OCI-LY1 (cell line): Measurements from ENCODE around the gene SPINT3.

Experiments used
- H2AFZ ChIP-seq: fragments of 200-600 bp; sonication (generic), shearing (Covaris generic); 2 replicates; pipeline ENCODE4 v1.6.0; 2014; ENCODE audit warnings: antibody characterized with exemption, mild to moderate bottlenecking, low read length
- H3F3A ChIP-seq: fragments of 200-600 bp; sonication (generic), shearing (Covaris generic); 2 replicates; pipeline ENCODE4 v1.6.0; 2014; ENCODE audit warnings: mild to moderate bottlenecking, antibody characterized with exemption, low read length, moderate library complexity; ENCODE audit not compliant: insufficient read depth
- H3K27ac ChIP-seq: fragments of 200-600 bp; sonication (generic); 2 replicates; pipeline ENCODE4 v1.5.1; 2014; ENCODE audit warnings: low read length, mixed run types, mild to moderate bottlenecking, low read depth; ENCODE audit not compliant: poor library complexity, severe bottlenecking
- H3K27me3 ChIP-seq: fragments of 200-600 bp; sonication (generic); 2 replicates; pipeline ENCODE4 v1.6.0; 2014; ENCODE audit warnings: antibody characterized with exemption, mild to moderate bottlenecking, low read length, moderate library complexity; ENCODE audit not compliant: insufficient read depth
- H3K36me3 ChIP-seq: fragments of 200-600 bp; sonication (generic); 2 replicates; pipeline ENCODE4 v1.6.1; 2014; ENCODE audit warnings: mild to moderate bottlenecking, antibody characterized with exemption, low read length, moderate library complexity, mixed read lengths; ENCODE audit not compliant: insufficient read depth
- H3K4me1 ChIP-seq: fragments of 200-600 bp; sonication (generic); 2 replicates; pipeline ENCODE4 v1.5.1; 2014; ENCODE audit warnings: mild to moderate bottlenecking, low read length, moderate library complexity; ENCODE audit not compliant: insufficient read depth, severe bottlenecking
- H3K4me2 ChIP-seq: fragments of 200-600 bp; sonication (generic), shearing (Covaris generic); 2 replicates; pipeline ENCODE4 v1.6.1; 2014; ENCODE audit warnings: low read length
- H3K4me3 ChIP-seq: fragments of 200-600 bp; sonication (generic); 2 replicates; pipeline ENCODE4 v1.5.1; 2014; ENCODE audit warnings: low read length, low read depth, mild to moderate bottlenecking, mixed read lengths; ENCODE audit not compliant: poor library complexity, severe bottlenecking
- H3K79me2 ChIP-seq: fragments of 200-600 bp; shearing (Covaris generic); 2 replicates; pipeline ENCODE4 v1.6.1; 2016; ENCODE audit warnings: mixed run types, low read length, mixed read lengths; ENCODE audit not compliant: insufficient read depth
- H3K9ac ChIP-seq: fragments of 200-600 bp; sonication (generic), shearing (Covaris generic); 2 replicates; pipeline ENCODE4 v1.6.1; 2014; ENCODE audit warnings: mild to moderate bottlenecking, low read length, mixed read lengths
- H3K9me2 ChIP-seq: fragments of 200-600 bp; sonication (generic), shearing (Covaris generic); 2 replicates; pipeline ENCODE4 v1.6.1; 2014; ENCODE audit warnings: low read depth, mild to moderate bottlenecking, low read length, mixed read lengths
- H3K9me3 ChIP-seq: fragments of 200-600 bp; shearing (Covaris generic); 2 replicates; pipeline ENCODE4 v1.6.1; 2014; ENCODE audit warnings: low read length, mixed read lengths
- H4K20me1 ChIP-seq: fragments of 200-600 bp; sonication (generic), shearing (Covaris generic); 2 replicates; pipeline ENCODE4 v1.6.0; 2016; ENCODE audit warnings: mild to moderate bottlenecking, low read length; ENCODE audit not compliant: insufficient read depth
- EZH2 ChIP-seq: fragments of 200-600 bp; sonication (generic), shearing (Covaris generic); IDR thresholded peaks from 2 replicates; pipeline ENCODE4 v1.8.0; 2017; ENCODE audit warnings: borderline replicate concordance, mixed run types, mild to moderate bottlenecking, antibody characterized with exemption, low read length, moderate library complexity, mixed read lengths
- TF ChIP-seq, protein P1 (sequence below): fragments of 200-600 bp; sonication (generic), shearing (Covaris generic); IDR thresholded peaks from 2 replicates; pipeline ENCODE4 v1.5.1; 2017; ENCODE audit warnings: mild to moderate bottlenecking, antibody characterized with exemption, low read length, moderate library complexity, mixed read lengths

SPINT3 gene

DNA sequence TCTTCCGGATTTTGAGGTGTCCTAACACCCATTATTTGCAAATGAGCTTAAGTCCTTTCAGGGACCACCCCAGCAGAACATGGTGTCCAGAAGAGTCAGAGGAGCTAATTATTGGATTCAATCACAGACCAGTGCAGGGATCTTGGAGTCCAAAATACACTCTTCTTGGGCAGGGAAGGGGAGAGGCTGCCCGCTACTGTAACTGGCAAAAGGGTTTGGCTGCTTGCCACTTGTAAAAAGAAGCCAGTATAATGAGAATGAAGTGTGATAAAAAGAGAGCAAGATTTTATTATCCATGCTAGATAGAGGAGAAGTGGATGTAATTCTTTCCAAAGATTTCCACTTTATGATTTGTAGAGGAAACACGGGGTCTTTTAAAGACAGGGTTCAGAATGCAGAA lies 19.3 kb downstream of the SPINT3 start:
- no peaks in the 10 kb centered on the region for H3K36me3 ChIP-seq
- no peaks in the 10 kb centered on the region for H3K9me3 ChIP-seq
- H2AFZ ChIP-seq: no peak overlapping the region
- no peaks in the 10 kb centered on the region for H3F3A ChIP-seq
- no peak overlapping the region for H3K4me3 ChIP-seq
- H3K4me1 ChIP-seq: no peaks in the 10 kb centered on the region
- H3K79me2 ChIP-seq: no peaks in the 10 kb centered on the region
- no peaks in the 10 kb centered on the region for H3K27me3 ChIP-seq
- H3K27ac ChIP-seq: no peak overlapping the region
- no peaks in the 10 kb centered on the region for H4K20me1 ChIP-seq
- no peak for TF ChIP-seq EZH2
- no peak overlapping the region for H3K4me2 ChIP-seq
- no peak overlapping the region for H3K9ac ChIP-seq
- no peaks in the 10 kb centered on the region for H3K9me2 ChIP-seq

DNA sequence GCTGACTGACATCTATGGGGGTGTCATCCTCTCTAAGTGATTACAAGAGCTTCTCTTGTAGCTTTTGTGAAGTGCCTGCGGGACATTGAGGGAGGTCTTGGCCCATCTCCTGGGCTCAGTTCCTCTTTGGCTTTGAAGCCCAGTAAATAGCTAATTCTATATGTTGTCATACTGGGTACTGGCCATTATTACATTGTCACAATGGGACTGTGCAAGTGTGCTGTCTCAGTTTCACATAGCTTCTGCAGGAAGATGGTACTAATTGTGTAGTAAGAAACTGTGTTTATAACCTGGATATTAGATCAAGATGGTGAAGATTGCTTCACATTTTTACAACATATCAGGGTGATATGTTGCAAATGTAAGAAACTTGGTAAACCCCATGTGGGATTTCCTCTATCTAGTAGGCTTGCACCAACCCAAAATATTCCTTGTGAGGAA lies 19.9 kb downstream of the SPINT3 start:
- Histone ChIP-seq H3K9me2 (no peaks in the 10 kb centered on the region), H2AFZ (no peak overlapping the region), H3K4me2 (no peak overlapping the region), H4K20me1 (no peaks in the 10 kb centered on the region), H3K4me1 (no peaks in the 10 kb centered on the region), H3K9ac (no peak overlapping the region), H3K9me3 (no peaks in the 10 kb centered on the region), H3K36me3 (no peaks in the 10 kb centered on the region), H3K27ac (no peak overlapping the region), H3K4me3 (no peak overlapping the region), H3K79me2 (no peaks in the 10 kb centered on the region), H3K27me3 (no peaks in the 10 kb centered on the region), H3F3A (no peaks in the 10 kb centered on the region)
- no peak for TF ChIP-seq EZH2
- TF ChIP-seq, protein P1, sequence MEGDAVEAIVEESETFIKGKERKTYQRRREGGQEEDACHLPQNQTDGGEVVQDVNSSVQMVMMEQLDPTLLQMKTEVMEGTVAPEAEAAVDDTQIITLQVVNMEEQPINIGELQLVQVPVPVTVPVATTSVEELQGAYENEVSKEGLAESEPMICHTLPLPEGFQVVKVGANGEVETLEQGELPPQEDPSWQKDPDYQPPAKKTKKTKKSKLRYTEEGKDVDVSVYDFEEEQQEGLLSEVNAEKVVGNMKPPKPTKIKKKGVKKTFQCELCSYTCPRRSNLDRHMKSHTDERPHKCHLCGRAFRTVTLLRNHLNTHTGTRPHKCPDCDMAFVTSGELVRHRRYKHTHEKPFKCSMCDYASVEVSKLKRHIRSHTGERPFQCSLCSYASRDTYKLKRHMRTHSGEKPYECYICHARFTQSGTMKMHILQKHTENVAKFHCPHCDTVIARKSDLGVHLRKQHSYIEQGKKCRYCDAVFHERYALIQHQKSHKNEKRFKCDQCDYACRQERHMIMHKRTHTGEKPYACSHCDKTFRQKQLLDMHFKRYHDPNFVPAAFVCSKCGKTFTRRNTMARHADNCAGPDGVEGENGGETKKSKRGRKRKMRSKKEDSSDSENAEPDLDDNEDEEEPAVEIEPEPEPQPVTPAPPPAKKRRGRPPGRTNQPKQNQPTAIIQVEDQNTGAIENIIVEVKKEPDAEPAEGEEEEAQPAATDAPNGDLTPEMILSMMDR: no peak

DNA sequence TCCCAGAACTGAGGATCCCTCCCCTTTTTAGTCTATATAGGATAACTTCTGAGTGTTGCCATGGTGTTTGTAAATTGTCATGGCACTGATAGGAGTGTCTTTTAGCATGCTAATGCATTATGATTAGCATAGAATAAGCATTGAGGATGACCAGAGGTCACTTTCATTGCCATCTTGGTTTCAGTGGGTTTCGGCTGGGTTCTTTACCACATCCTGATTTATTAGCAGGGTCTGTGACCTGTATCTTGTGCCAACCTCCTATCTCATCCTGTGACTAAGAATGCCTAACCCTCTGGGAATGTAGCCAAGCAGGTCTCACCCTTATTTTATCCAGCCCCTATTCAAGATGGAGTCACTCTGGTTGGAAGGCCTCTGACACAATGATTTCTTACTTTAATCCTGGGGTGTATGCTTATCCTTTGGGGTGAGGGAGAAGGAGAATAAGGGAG lies 26.3 kb downstream of the SPINT3 start:
- Histone ChIP-seq H4K20me1 (no peaks in the 10 kb centered on the region), H3K4me2 (no peak overlapping the region), H3K27me3 (no peaks in the 10 kb centered on the region), H3K27ac (no peak overlapping the region), H3K79me2 (no peaks in the 10 kb centered on the region), H3K9me2 (no peaks in the 10 kb centered on the region), H3F3A (no peaks in the 10 kb centered on the region), H3K4me1 (no peaks in the 10 kb centered on the region), H3K36me3 (no peaks in the 10 kb centered on the region), H3K4me3 (no peak overlapping the region), H3K9ac (no peak overlapping the region), H3K9me3 (no peaks in the 10 kb centered on the region), H2AFZ (no peak overlapping the region)
- TF ChIP-seq EZH2: no peak
- TF ChIP-seq, protein P1: no peak

DNA sequence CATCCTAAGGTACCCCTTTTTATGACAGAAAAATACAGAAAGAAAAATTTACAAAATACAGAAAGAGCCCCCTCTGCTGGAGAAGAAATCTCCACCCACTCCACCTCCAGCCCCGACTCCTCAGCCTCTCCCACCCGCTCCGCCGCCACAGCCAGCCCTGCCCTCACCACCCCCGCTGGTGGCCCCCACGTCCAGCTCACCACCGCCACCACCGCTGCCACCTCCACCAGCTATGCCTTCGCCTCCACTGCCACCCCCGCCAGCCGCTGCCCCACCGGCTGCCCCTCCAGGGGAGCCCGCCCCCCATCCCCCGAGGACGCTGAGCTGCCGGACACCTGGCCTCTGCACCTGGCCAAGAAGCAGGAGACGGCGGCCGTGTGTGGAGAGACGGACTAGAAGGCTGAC lies 28.2 kb downstream of the SPINT3 start:
- Histone ChIP-seq H3F3A (no peaks in the 10 kb centered on the region), H3K9ac (no peak overlapping the region), H3K4me1 (no peaks in the 10 kb centered on the region), H3K79me2 (no peaks in the 10 kb centered on the region), H3K9me2 (no peaks in the 10 kb centered on the region), H3K4me2 (no peak overlapping the region), H3K36me3 (no peaks in the 10 kb centered on the region), H3K27ac (no peak overlapping the region), H3K27me3 (no peaks in the 10 kb centered on the region), H3K4me3 (no peak overlapping the region), H2AFZ (no peak overlapping the region), H4K20me1 (no peaks in the 10 kb centered on the region), H3K9me3 (no peaks in the 10 kb centered on the region)
- no peak for TF ChIP-seq EZH2
- TF ChIP-seq, protein P1: peak; percentile 26; the same call in 1 of the 2 replicates
